CD4-positive, alpha-beta memory T cell (primary cell): ENCODE results near the gene TANGO6. TPM values are rescaled to one million over a fixed set of nuclear protein-coding genes. Genes with fewer than 3 reads are reported as not detected.
"Not testable (repeated sequence)": the region's sequence is repeated elsewhere in the genome, so short reads cannot be mapped to it uniquely, and the experiment has no call there.

Experiments used
- CTCF ChIA-PET: fragments of 350-600 bp; sonication (Branson Sonifier 250); formaldehyde crosslinking; loops from one replicate; lab custom pipeline; 2021; ENCODE audit warnings: inconsistent platforms; ENCODE audit not compliant: partially characterized antibody; lab: Charles Lee
- POLR2A ChIA-PET: fragments of 350-600 bp; sonication (Branson Sonifier 250); formaldehyde crosslinking; loops from one replicate; lab custom pipeline; 2021; ENCODE audit not compliant: partially characterized antibody; lab: Charles Lee
- DNase-seq, 5 donors: peaks; one replicate each; pipeline versions ENCODE4 v3.0.0 to v3.0.0-alpha.2; 2020 to 2022; ENCODE audit warnings: mixed read lengths in 1 of 5
- H3K27ac ChIP-seq: one replicate; pipeline ENCODE4 v1.7.0; 2013; ENCODE audit warnings: low read depth, low read length
- H3K27me3 ChIP-seq: 2 replicates; pipeline ENCODE4 v1.7.0; 2013; ENCODE audit warnings: mild to moderate bottlenecking, low read length, moderate library complexity; ENCODE audit not compliant: insufficient read depth
- H3K36me3 ChIP-seq: 2 replicates; pipeline ENCODE4 v1.7.0; 2013; ENCODE audit warnings: mild to moderate bottlenecking, low read length, moderate library complexity; ENCODE audit not compliant: insufficient read depth
- H3K4me1 ChIP-seq: 2 replicates; pipeline ENCODE4 v1.7.0; 2013; ENCODE audit warnings: mild to moderate bottlenecking, low read length, moderate library complexity; ENCODE audit not compliant: insufficient read depth
- H3K4me3 ChIP-seq, 2 donors: one replicate each; pipeline ENCODE4 v1.7.0; 2013; ENCODE audit warnings: low read length in 2 of 2, mild to moderate bottlenecking in 1 of 2
- H3K9me3 ChIP-seq, 2 donors: one replicate each; pipeline ENCODE4 v1.7.0; 2013; ENCODE audit warnings: low read length in 2 of 2, control low read depth in 1 of 2; ENCODE audit not compliant: control insufficient read depth in 1 of 2
- H3K27ac Mint-ChIP-seq, 7 donors: one replicate each; pipeline ENCODE4 v1.8.0; 2020 to 2021; ENCODE audit warnings: mixed read lengths in 7 of 7, mild to moderate bottlenecking in 6 of 7, inconsistent platforms in 3 of 7, moderate library complexity in 3 of 7
- H3K27me3 Mint-ChIP-seq, 2 donors: one replicate each; pipeline ENCODE4 v1.8.0; 2020 to 2021; ENCODE audit warnings: mixed read lengths in 2 of 2
- H3K36me3 Mint-ChIP-seq, 2 donors: one replicate each; pipeline ENCODE4 v1.8.0; 2020 to 2021; ENCODE audit warnings: mixed read lengths in 2 of 2, inconsistent platforms in 1 of 2, mild to moderate bottlenecking in 1 of 2
- H3K4me1 Mint-ChIP-seq, 4 donors: one replicate each; pipeline ENCODE4 v1.8.0; 2020 to 2021; ENCODE audit warnings: mixed read lengths in 4 of 4, mild to moderate bottlenecking in 1 of 4
- H3K4me3 Mint-ChIP-seq, 8 donors: one replicate each; pipeline ENCODE4 v1.8.0; 2020 to 2021; ENCODE audit warnings: mixed read lengths in 8 of 8, mild to moderate bottlenecking in 7 of 8, moderate library complexity in 6 of 8, inconsistent platforms in 3 of 8
- H3K9me3 Mint-ChIP-seq, 8 donors: one replicate each; pipeline ENCODE4 v1.8.0; 2020 to 2021; ENCODE audit warnings: mixed read lengths in 8 of 8, mild to moderate bottlenecking in 5 of 8, inconsistent platforms in 3 of 8, moderate library complexity in 1 of 8
- intact Hi-C: fragments of 100-400 bp; cut with micrococcal nuclease; formaldehyde crosslinking; loops from one replicate; pipeline ENCODE4 v1.15.1; 2023
- polyA plus RNA-seq, 2 donors: library from polyadenylated mRNA; unstranded; fragments of 300-500 nt; fragmentation: Illumina TruSeq; gene quantifications; one replicate each; pipeline ENCODE4 v1.2.3, GENCODE V29; 2021
- total RNA-seq, 2 experiments: library from RNA; stranded (reverse); gene quantifications; one replicate each; pipeline ENCODE4 v1.2.3, GENCODE V29; 2021

TANGO6 gene
- total and polyA plus RNA-seq, 4 experiments from 2014 or later: 12.2 to 38.1 (median 26.0) TPM

DNA sequence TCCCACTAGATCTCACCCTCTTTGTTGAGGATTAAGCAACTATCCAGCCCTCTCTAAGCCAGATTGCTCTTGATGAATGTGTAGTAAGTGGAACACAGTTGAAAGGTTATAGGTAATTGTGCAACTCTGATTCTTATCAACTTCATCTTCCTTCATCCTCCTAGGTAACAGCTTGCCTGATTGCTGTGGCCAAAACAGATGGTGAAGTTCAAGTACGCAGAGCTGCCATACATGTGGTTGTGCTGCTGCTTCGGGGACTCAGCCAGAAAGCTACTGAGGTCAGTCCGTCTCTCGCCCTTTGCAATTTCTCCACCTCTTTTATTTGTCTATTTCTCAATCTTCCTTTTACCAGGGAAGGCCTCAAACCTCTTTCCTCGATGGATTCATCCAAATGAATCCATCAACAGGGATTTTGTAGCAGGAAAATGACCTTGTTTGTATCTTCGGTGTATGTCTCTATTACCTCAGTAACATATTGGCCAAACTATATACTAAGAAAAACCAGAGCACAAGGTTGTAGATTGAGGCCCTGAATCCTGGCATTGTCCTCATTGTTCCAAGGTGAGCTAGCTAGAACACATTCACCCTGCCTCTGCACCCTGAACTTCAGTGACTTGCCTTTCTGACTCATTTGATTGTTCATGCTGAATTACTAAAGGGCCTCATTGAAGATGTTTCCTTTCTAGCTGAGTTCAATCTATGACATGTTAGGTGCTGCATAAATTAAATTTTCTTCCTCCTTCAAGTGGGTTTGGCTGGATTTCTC is 197.0 kb downstream of the TANGO6 start:
- Mint-ChIP-seq H3K4me3 (no peak overlapping the region), H3K27me3 (no peaks in the 10 kb centered on the region), H3K9me3 (peaks cover 0 to 8% (median 0%) of the 10 kb centered on the region in 8 donors), H3K4me1 (no peaks in the 10 kb centered on the region), H3K36me3 (peaks cover 47 to 58% of the 10 kb centered on the region in 2 donors), H3K27ac (no peak overlapping the region)
- Histone ChIP-seq H3K4me3 (no peak overlapping the region), H3K9me3 (no peaks in the 10 kb centered on the region), H3K4me1 (no peaks in the 10 kb centered on the region), H3K27me3 (no peaks in the 10 kb centered on the region), H3K27ac (no peak overlapping the region), H3K36me3 (peaks cover 7% of the 10 kb centered on the region)
- CTCF ChIA-PET: no interaction called here
- POLR2A ChIA-PET: no interaction called here
- intact Hi-C loops: no loop called here
- no peak for DNase-seq

DNA sequence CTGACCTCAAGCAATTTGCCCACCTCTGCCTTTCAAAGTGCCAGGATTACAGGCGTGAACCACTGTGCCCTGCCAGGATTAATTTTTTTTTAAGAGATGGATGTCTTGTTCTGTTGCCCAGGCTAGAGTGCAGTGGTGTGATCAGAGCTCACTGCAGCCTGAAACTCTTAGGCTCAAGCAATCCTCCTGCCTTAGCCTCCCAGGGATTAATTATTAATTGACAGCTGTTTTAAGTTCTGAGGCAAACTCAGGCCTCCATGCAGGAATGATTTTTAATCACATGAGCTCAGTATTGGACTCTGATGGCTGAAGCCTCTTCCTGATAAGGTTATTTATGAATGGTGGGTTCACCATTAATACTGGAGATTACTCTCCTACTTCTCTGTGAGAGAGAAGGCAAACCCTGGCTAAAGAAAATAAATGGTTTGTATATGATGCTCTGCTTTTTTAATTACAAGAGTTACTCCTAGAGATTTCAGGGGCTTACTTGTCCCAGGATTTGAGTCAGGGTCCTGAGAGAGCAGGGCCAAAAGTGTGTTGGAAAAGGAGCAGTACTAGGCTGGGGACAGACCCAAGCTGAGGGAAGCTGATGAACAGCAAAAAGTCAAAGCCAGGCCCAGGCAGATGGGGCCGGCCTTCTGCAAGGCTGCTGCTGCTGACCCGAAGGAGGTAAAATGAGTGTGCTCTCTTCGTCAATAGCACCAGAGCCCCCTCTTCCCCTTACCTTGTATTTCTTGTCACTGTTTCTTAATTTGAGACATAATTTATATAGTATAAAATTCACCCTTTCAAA is 205.2 kb downstream of the TANGO6 start:
- intact Hi-C loops: no loop called here
- no peaks in the 10 kb centered on the region for H3K4me1 Mint-ChIP-seq
- CTCF ChIA-PET: no interaction called here
- Histone ChIP-seq H3K27me3 (no peaks in the 10 kb centered on the region), H3K4me1 (no peaks in the 10 kb centered on the region), H3K9me3 (no peaks in the 10 kb centered on the region), H3K4me3 (no peak overlapping the region), H3K36me3 (no peaks in the 10 kb centered on the region), H3K27ac (no peak overlapping the region)
- no peaks in the 10 kb centered on the region for H3K27me3 Mint-ChIP-seq
- no peaks in the 10 kb centered on the region for H3K9me3 Mint-ChIP-seq
- H3K27ac Mint-ChIP-seq: no peak overlapping the region
- no peak overlapping the region for H3K4me3 Mint-ChIP-seq
- no peak for DNase-seq
- peaks cover 8 to 16% of the 10 kb centered on the region in 2 donors for H3K36me3 Mint-ChIP-seq
- POLR2A ChIA-PET: no interaction called here

DNA sequence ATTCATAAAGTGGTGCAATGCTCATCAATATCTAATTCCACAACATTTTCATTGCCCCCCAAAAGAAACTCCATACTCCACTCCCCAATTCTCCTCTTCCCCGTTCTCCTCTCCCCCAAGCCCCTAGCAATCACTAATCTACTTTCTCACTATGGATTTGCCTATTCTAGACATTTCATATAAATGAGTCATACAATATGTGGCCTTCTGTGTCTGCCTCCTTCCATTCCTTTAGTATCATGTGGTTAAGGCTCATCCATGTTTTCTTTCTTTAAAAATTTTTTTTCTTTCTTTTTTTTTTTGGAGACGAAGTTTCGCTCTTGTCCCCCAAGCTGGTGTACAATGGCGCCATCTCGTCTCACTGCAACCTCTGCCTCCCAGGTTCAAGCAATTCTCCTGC is 205.8 kb downstream of the TANGO6 start:
- Histone ChIP-seq H3K4me3 (no peak overlapping the region), H3K36me3 (no peaks in the 10 kb centered on the region), H3K4me1 (no peaks in the 10 kb centered on the region), H3K27ac (no peak overlapping the region), H3K9me3 (no peaks in the 10 kb centered on the region), H3K27me3 (no peaks in the 10 kb centered on the region)
- Mint-ChIP-seq H3K9me3 (no peaks in the 10 kb centered on the region), H3K4me3 (no peak overlapping the region), H3K4me1 (no peaks in the 10 kb centered on the region), H3K27ac (no peak overlapping the region), H3K36me3 (peaks cover 4 to 13% of the 10 kb centered on the region in 2 donors), H3K27me3 (no peaks in the 10 kb centered on the region)
- CTCF ChIA-PET: interaction anchor here (0.7 kb wide), 1 partner anchor 12 kb away, joined by 3 read pairs; no protein-coding TSS in a partner anchor
- intact Hi-C loops: no loop called here
- POLR2A ChIA-PET: no interaction called here
- DNase-seq: no peak

DNA sequence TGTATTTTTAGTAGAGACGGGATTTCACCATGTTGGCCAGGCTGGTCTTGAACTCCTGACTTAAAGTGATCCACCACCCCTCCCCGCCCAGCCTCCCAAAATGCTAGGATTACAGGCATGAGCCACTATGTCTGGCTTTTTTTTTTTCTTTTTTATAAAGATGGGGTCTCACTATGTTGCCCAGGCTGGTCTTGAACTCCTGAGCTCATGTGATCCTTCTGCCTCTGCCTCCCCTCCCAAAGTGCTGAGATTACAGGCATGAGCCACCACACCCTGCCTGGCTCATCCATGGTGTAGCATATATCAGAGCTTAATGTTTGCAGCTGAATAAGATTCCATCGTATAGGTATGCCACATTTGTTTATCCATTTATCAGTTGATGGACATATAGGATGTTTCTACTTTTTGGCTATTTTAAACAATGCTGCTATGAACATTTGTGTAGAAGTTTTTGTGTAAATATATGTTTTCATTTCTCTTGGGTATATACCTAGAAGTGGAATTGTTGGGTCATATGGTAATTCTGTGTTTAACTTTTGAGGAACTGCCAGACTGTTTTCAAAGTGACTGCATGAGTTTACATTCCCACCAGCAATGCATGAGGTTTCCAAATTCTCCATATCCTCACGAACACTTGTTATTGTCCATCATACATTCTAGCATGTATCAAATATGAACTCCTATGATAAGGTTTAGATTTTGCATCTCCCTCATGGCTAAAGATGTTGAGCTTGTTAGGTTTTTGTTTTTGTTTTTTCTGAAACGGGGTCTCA is 206.5 kb downstream of the TANGO6 start:
- H3K27ac ChIP-seq: no peak overlapping the region
- Mint-ChIP-seq H3K27ac (no peak overlapping the region), H3K9me3 (no peaks in the 10 kb centered on the region), H3K36me3 (peaks cover 4 to 13% of the 10 kb centered on the region in 2 donors), H3K4me1 (no peaks in the 10 kb centered on the region), H3K4me3 (no peak overlapping the region), H3K27me3 (no peaks in the 10 kb centered on the region)
- H3K27me3 ChIP-seq: no peaks in the 10 kb centered on the region
- no peaks in the 10 kb centered on the region for H3K36me3 ChIP-seq
- no peaks in the 10 kb centered on the region for H3K9me3 ChIP-seq
- H3K4me1 ChIP-seq: no peaks in the 10 kb centered on the region
- ChIA-PET POLR2A (no interaction called here), CTCF (interaction anchor here (0.7 to 0.9 kb wide), 2 partner anchors 13 to 15 kb away, joined by 3 read pairs; no protein-coding TSS in a partner anchor)
- no peak for DNase-seq
- no peak overlapping the region for H3K4me3 ChIP-seq
- intact Hi-C loops: no loop called here

DNA sequence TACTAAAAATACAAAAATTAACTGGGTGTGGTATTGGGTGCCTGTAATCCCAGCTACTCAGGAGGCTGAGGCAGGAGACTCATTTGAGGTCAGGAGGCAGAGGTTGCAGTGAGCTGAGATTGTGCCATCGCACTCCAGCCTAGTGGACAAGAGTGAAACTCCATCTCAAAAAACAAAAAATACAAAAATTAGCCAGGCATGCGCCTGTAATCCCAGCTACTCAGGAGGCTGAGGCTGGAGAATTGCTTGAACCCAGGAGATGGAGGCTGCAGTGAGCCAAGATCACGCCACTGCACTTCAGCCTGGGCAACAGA is 208.1 kb downstream of the TANGO6 start:
- peaks cover 0 to 12% of the 10 kb centered on the region in 2 donors for H3K36me3 Mint-ChIP-seq
- CTCF ChIA-PET, H3K9me3 ChIP-seq, H3K4me3 Mint-ChIP-seq, intact Hi-C loops, H3K27ac ChIP-seq, H3K4me3 ChIP-seq, H3K27ac Mint-ChIP-seq, POLR2A ChIA-PET, H3K4me1 ChIP-seq, DNase-seq, H3K27me3 ChIP-seq, H3K36me3 ChIP-seq, H3K9me3 Mint-ChIP-seq, H3K4me1 Mint-ChIP-seq, H3K27me3 Mint-ChIP-seq: not testable (repeated sequence)

DNA sequence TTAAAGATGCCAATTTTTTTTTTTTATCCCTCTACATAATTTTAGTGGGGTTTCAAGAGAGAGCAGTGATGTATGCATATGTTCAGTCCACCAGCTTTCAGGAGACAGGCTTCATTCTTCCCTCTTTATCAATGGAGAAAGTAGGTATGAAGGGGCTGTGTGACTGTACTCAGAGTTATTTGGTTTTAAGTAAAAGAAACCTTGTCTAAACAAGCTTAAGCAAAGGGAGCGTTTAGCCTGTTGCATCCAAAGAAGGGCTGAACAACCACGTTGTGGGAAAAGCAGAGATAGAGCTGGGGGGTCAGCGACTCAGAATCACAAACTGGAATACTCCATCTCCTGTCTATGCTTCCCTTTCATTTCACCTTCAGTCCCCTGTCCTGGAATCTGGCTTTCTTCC is 211.7 kb downstream of the TANGO6 start:
- Histone ChIP-seq H3K9me3 (no peaks in the 10 kb centered on the region), H3K36me3 (no peaks in the 10 kb centered on the region), H3K4me3 (no peak overlapping the region), H3K27ac (no peak overlapping the region), H3K27me3 (no peaks in the 10 kb centered on the region), H3K4me1 (no peaks in the 10 kb centered on the region)
- DNase-seq: no peak
- no peaks in the 10 kb centered on the region for H3K9me3 Mint-ChIP-seq
- no peaks in the 10 kb centered on the region for H3K4me1 Mint-ChIP-seq
- H3K36me3 Mint-ChIP-seq: peaks cover 5 to 18% of the 10 kb centered on the region in 2 donors
- no peak overlapping the region for H3K4me3 Mint-ChIP-seq
- H3K27ac Mint-ChIP-seq: no peak overlapping the region
- POLR2A ChIA-PET: no interaction called here
- intact Hi-C loops: no loop called here
- CTCF ChIA-PET: interaction anchor here (0.7 kb wide), 1 partner anchor 11 kb away, joined by 3 read pairs; no protein-coding TSS in a partner anchor
- H3K27me3 Mint-ChIP-seq: no peaks in the 10 kb centered on the region

DNA sequence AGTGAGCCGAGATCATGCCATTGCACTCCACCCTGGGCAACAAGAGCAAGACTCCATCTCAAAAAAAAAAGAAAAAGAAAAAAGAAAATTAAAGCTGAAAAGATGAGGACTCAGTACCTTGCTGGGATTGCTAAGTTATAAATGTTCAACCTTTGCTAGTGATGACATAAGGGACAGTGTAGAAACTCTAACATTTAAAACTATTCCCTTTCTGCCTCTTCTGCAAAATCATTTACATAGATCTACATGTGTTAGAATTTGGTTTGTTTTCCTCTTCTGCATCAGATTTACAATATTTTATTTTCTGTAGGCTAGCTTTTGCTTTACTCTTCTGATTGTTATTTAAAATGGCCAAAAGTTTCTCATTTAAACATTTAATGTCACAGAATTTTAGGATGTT is 212.6 kb downstream of the TANGO6 start:
- H3K27me3 Mint-ChIP-seq: no peaks in the 10 kb centered on the region
- no peaks in the 10 kb centered on the region for H3K36me3 ChIP-seq
- H3K4me1 Mint-ChIP-seq: no peaks in the 10 kb centered on the region
- no peaks in the 10 kb centered on the region for H3K9me3 Mint-ChIP-seq
- H3K4me3 ChIP-seq: no peak overlapping the region
- intact Hi-C loops: no loop called here
- H3K36me3 Mint-ChIP-seq: peaks cover 3 to 19% of the 10 kb centered on the region in 2 donors
- no peaks in the 10 kb centered on the region for H3K27me3 ChIP-seq
- CTCF ChIA-PET: no interaction called here
- no peak overlapping the region for H3K27ac ChIP-seq
- POLR2A ChIA-PET: no interaction called here
- DNase-seq: no peak
- no peaks in the 10 kb centered on the region for H3K4me1 ChIP-seq
- no peak overlapping the region for H3K4me3 Mint-ChIP-seq
- no peaks in the 10 kb centered on the region for H3K9me3 ChIP-seq
- no peak overlapping the region for H3K27ac Mint-ChIP-seq
